SIG-M5 treated with dmso at 0.1 percent for 504 hours (cell line): Measurements from ENCODE around the gene NWD2.
"Not testable (repeated sequence)": the region's sequence is repeated elsewhere in the genome, so short reads cannot be mapped to it uniquely, and the experiment has no call there.

ENCODE experiments used
- DNase-seq: peaks from one replicate; lab custom pipeline; 2025; ENCODE audit not compliant: unreplicated experiment; lab: John Stamatoyannopoulos, UW

NWD2 gene

DNA sequence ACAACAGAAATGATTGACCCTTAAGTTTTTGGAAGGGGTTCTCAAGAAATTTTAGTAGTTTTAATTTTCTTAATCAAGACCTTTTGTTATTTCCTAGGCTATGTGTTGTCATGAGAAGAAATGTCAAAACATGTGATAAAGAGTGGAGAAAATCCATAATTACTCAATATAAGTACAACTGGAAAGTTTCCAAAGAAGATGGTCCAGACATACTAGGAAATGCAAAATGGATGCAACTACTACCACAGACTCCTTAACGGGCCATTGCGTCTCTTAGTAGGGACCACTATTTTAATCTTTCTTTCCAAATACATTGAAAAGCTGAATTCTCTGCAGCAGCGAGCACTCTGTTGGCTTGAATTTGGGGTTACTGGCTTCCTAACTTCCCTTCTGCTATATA is 148.8 kb downstream of the NWD2 start:
- peak; percentile 84 for DNase-seq

- peak; percentile 88 for DNase-seq
Measured at GRCh38 chr4:37393889-37394288, 149.3 kb downstream of the NWD2 start.

DNA sequence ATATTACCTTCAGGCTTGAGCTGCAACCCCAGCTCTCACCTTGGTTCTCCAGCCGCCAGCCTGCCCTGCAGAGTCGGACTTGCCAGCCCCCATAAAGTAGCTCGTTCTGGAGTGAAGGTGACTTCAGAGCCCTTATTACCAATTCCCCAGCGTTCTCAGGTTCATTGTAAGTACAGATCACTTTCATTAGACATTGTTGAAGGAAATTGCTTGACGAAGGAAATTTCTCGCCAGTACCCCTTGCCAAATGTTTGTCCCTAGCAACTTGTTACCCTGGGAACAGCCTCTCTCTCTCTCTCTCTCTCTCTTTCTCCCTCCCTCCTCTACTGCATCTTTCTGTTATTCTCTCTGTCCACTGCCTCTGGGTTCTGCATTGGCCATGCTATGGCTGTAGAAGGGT is 153.0 kb downstream of the NWD2 start:
- no peak for DNase-seq

- DNase-seq, result no peak
Measured at GRCh38 chr4:37400241-37400881, 155.8 kb downstream of the NWD2 start.

- DNase-seq, result not testable (repeated sequence)
Measured at GRCh38 chr4:37407938-37408826, 163.6 kb downstream of the NWD2 start.

GRCh38 chr4:37413612-37414011 is 169.1 kb downstream of the NWD2 start:
- not testable (repeated sequence) for DNase-seq

GRCh38 chr4:37415845-37416369 is 171.4 kb downstream of the NWD2 start:
- no peak for DNase-seq

GRCh38 chr4:37421614-37422013 is 177.1 kb downstream of the NWD2 start:
- DNase-seq, result no peak

DNA sequence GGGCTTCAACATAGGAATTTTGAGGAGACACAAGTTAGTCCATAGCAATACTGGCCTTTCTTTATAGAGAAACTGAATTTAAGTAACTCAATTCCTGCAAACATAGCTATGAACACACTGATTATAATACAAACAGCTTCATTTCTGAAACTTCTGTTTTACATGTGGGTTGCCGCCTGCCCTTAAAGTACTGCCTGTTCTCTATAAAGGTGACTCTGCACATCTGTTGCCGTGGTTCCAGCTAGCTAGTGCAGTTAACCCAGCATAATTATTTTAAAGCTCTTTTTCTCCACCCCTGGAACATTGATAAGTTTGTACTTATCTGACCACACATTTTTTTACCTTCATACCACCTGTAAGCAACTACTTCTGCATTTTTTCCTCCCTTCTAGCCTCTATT is 177.6 kb downstream of the NWD2 start:
- DNase-seq, result no peak

GRCh38 chr4:37422638-37423037 is 178.1 kb downstream of the NWD2 start:
- DNase-seq, result no peak

GRCh38 chr4:37423310-37423709 is 178.8 kb downstream of the NWD2 start:
- DNase-seq, result no peak

GRCh38 chr4:37424753-37425152 is 180.2 kb downstream of the NWD2 start:
- DNase-seq, result no peak

DNA sequence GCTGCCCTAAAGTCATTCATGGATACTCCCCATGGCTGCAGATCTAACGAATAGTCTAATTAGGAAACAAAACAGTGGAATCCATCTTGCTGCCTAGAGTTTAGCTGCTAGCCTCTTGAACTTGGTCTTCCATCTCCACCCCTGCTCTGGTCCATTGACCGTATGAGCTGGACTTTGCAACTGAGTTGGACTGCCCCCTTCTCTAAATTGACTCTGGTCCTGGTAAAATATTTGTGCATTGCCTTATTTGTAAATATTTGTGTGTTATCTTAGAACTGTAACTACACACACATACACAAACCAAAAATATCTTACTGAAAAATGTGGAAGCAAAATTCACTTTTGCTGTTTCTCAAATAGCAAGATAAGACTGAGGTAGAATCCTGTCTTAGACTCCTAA is 181.3 kb downstream of the NWD2 start:
- no peak for DNase-seq

- DNase-seq, result no peak
Measured at GRCh38 chr4:37427193-37427592, 182.7 kb downstream of the NWD2 start.

GRCh38 chr4:37429906-37430305 is 185.4 kb downstream of the NWD2 start:
- no peak for DNase-seq

DNA sequence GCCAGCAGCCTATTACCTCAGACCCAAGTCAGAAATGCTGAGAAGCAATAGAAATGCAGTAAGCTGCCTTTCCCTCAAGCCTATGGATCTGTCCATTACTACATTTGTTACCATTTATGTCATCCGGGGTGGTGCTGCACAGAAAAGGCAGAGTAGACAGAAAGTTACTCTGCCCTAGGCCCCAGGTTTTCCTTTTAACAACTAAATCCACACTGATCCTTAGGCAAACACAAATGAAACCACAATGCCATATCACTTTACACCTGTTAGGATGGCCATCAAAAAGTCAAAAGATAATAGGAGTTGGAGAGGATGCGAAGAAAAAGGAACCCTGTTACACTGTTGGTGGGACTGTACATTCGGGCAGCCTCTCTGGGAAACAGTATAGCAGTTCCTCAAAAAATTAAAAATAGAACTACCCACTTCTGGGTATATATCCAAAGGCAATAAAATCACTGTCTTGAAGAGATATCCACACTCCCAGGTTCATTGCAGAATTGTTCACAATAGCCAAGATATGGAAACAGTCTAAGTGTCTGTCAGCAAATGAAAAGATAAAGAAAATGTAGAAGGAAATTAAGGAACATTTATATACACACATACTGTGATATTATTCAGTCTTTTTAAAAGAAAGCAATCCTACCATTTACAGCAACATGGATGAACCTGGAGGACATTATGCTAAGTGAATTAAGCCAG is 186.3 kb downstream of the NWD2 start:
- DNase-seq, result no peak

GRCh38 chr4:37431417-37431743 is 186.8 kb downstream of the NWD2 start:
- DNase-seq, result no peak

DNA sequence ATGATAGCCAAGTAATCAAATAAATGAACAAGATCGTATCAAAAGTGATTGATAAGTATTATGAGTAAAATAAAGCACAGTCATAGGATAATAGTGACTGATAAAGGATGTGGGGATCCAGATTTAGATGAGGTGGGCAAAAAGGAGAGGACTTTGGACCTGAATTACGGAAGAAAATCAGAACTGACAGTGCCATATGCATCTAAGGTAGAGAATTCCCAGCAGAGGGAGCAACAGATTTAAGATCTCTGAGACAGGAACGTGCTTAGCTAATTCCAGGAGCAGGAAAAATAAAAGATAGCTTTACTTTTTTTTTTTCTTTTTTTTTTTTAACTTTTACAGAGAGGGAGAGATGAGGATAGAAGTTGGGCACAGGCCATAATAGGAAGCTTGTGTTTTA is 189.9 kb downstream of the NWD2 start:
- DNase-seq, result peak; percentile 8

- DNase-seq, result no peak
Measured at GRCh38 chr4:37436546-37436945, 192.0 kb downstream of the NWD2 start.

DNA sequence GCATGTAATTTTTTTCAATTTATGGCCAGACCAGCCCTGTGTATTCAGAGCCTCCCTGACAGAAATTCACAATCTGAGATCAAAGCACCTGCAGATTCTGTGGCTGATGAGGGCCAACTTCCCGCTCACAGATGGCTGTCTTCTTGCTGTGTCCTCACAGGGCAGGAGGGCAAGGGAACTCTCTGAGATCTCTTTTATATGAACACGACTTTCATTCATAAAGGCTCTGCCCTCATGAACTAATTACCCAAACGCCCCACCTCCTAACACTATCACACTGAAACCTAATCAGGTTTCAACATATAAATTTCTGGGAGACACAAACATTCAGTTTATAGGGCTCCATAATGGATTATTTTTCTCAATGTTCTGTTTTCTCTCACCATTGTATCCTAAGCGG is 192.6 kb downstream of the NWD2 start:
- DNase-seq, result no peak

- DNase-seq, result no peak
Measured at GRCh38 chr4:37438564-37439279, 194.2 kb downstream of the NWD2 start.
